Measurements from ENCODE around the gene CMSS1.

DNA sequence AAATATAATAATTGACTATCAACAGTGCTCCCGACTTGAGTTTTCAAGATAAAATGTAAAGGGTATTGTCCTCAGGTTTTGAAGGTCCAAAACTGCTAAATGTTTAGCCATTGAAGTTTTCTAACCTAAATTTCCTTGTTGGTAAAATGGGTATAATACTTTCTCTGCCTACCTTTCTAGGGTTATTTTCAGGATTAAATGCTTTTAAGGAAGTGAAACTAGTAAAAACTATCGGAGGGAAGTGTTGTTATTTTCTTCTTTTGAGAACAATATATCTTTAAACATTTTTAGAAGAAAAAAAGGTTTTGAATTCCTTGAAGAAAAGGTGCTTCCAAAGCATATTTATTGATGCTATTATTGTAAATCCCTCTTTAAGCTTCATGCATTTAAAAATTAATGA lies 229.3 kb downstream of the CMSS1 start:
- TF ChIP-seq CTCF (IDR thresholded peaks at IDR 0.05) (no peak), EZH2 (IDR thresholded peaks at IDR 0.05; ENCODE audit: borderline replicate concordance, insufficient read depth, low read depth, low read length, poor library complexity, severe bottlenecking) (no peak)

Data from B cell (primary cell).